Retinal pigment epithelial cell (primary cell): Measurements from ENCODE around the gene PBX3.
A peak's percentile ranks its signal among the peaks of the same experiment; 100 is the strongest.

Experiments used
- DNase-seq: peaks from one replicate; pipeline ENCODE4 v3.0.0-alpha.2; 2010; ENCODE audit warnings: low read depth
- H3K4me3 ChIP-seq: 2 replicates; pipeline ENCODE4 v1.5.1; 2011; ENCODE audit warnings: mild to moderate bottlenecking, low read length, control low read depth, moderate library complexity
- CTCF ChIP-seq: conservative IDR thresholded peaks from 2 replicates; pipeline ENCODE4 v1.5.1; 2011; ENCODE audit warnings: low read depth, low read length, control low read depth, inconsistent platforms

PBX3 gene

GRCh38 chr9:125761676-125762450 lies 14.7 kb downstream of the PBX3 start:
- no peak for TF ChIP-seq CTCF
- H3K4me3 ChIP-seq: no peak overlapping the region
- DNase-seq: no peak

GRCh38 chr9:125763394-125763801 lies 16.2 kb downstream of the PBX3 start:
- peak overlapping the region; percentile 14 for H3K4me3 ChIP-seq
- DNase-seq: peak; percentile 92
- TF ChIP-seq CTCF: no peak

- no peak for TF ChIP-seq CTCF
- no peak for DNase-seq
- no peak overlapping the region for H3K4me3 ChIP-seq
Observed at GRCh38 chr9:125764198-125764597, 17.0 kb downstream of the PBX3 start.

GRCh38 chr9:125766468-125767221 lies 19.5 kb downstream of the PBX3 start:
- no peak for TF ChIP-seq CTCF
- no peak overlapping the region for H3K4me3 ChIP-seq
- DNase-seq: no peak

- H3K4me3 ChIP-seq: no peak overlapping the region
- DNase-seq: no peak
- TF ChIP-seq CTCF: no peak
Observed at GRCh38 chr9:125767349-125767748, 20.2 kb downstream of the PBX3 start.

GRCh38 chr9:125768803-125769202 lies 21.6 kb downstream of the PBX3 start:
- no peak for TF ChIP-seq CTCF
- H3K4me3 ChIP-seq: no peak overlapping the region
- no peak for DNase-seq

GRCh38 chr9:125771037-125771436 lies 23.9 kb downstream of the PBX3 start:
- TF ChIP-seq CTCF: no peak
- H3K4me3 ChIP-seq: no peak overlapping the region
- no peak for DNase-seq
